Activated CD4-positive, alpha-beta T cell treated with anti-CD3 and anti-CD28 coated beads, Interleukin-2, amount 50 U/mL, for 48 hours (primary cell): ENCODE measurements around the gene OBSCN.

Experiments used
- DNase-seq, 2 experiments: peaks; one replicate each; pipeline ENCODE4 v3.0.0-alpha.2; 2020

Gene OBSCN

DNA sequence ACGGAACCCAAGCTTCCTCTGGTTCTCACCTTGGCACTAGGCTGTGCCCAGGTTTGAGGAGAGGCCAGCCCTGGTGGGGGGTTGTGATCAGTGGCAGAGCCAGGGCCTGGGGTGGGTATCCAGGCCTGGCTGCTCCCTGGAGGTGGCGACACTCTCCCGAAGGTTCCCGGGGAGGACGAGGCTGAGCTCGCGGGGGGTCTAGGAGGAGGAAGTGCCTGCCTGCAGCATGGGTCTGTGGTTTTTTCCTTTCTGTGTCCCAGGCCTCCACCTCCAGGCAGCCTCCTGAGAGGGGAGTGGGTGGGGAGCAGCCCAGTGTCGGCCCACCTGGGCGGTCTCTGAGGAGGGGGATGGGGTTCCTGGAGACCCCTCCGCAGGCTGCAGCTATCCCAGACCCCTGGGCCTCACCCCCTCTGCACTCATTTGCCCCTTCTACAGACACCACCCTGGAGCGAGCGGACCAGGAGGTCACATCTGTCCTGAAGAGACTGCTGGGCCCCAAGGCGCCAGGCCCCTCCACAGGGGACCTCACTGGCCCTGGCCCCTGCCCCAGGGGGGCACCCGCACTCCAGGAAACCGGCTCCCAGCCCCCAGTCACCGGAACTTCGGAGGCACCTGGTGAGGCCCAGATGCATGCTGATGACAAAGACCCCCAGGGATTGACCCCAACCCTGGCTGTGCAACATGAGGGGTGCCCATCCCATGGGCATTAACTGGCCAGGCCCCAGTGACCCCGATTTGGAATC lies 154.5 kb downstream of the OBSCN start:
- no peak for DNase-seq

DNA sequence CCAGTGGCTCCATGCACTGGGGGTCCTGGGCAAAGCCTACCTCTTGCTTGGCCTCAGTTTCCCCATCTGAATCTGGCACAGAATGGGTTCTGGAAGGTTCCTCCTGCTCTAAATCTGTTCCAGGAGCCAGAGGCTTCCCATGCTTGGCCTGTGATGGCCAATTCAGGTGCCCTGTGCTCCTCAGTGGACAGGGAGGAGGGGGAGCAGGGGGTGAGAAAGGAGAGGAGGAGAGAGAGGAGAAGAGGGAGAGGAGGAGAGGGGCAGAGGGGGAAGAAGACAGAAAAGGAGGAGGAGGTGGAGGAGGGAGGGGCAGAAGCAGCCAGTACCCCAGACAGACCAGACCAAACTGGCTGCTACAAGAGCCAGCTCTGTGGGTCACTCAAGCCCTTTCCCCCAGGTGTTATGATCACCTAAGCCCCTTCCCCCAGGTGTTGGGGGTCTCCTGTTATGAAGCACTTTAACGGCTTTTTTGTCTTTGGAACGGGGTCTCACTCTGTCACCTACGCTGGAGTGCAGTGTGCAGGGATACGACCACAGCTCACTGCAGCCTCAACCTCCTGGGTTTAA lies 155.1 kb downstream of the OBSCN start:
- no peak for DNase-seq

DNA sequence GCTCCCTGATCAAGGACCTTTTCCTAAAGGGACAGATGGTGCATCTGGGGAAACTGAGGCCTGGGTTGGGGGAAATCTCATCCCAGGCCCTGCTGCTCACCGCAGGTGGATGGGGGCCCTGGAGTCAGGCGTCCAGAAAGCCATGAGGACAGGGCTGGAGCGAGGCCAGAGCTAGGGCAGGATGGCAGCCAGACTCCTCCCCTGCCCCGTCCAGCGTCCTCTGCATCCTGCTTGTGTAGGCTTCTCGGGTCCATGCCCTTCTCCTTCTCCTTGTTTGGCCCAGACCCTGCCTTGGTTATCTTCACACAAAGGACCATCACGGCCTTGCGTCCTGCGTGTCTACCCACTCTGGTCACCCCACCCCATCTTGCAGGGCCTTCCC lies 155.8 kb downstream of the OBSCN start:
- DNase-seq = no peak

DNA sequence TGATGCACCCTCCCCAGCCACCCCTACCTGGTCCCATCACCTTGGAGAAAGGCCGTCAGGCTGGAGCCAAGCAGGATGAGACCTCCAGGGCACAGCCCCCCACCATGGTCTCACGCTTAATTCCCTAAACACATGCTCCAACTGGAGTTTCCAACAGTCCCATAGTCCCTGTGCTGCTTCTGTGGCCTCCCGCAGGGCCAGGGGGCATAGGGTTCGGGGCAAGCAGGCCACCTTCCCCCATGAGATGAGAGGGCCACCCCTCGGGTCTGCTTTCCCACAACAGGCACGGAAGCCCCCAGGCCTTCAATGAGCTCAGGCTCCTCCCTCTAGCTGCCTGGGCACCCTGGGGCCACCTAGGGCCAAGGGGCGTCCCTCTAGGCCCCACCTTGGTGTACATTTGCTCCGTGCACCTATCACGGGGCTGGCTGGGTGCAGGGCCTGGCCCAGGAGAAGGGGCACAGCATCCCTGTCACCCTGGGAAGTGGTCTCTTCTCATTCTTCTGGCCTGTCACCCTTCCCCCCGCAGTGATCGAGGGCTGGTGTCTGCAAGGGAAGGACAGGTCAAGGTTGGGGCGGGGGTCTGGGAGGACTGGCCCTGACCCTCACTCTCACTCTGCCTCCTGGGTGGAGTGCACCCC lies 156.3 kb downstream of the OBSCN start:
- no peak for DNase-seq

DNA sequence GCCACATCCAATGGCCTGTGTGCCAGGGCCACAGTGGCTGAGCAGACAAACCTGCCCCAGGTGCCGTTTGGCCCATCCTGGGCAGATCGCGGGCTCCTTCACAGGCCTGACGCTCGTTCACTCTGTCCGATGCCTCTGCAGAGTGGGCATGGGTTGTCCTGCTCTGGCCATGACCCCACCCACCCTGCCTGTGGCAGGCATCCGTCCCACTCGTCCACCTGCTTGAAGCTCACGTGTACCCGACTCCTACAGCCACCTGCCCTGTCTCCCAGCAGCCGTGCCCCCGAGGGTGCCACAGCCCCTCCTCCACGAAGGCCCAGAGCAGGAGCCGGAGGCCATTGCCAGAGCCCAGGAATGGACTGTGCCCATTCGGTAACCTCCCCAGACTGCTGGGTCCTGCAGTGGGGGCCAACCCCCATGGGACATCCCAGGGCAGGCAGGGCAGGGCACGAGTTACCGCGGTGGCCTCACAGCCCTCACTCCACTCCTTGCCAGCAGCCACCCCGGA lies 156.9 kb downstream of the OBSCN start:
- no peak for DNase-seq

DNA sequence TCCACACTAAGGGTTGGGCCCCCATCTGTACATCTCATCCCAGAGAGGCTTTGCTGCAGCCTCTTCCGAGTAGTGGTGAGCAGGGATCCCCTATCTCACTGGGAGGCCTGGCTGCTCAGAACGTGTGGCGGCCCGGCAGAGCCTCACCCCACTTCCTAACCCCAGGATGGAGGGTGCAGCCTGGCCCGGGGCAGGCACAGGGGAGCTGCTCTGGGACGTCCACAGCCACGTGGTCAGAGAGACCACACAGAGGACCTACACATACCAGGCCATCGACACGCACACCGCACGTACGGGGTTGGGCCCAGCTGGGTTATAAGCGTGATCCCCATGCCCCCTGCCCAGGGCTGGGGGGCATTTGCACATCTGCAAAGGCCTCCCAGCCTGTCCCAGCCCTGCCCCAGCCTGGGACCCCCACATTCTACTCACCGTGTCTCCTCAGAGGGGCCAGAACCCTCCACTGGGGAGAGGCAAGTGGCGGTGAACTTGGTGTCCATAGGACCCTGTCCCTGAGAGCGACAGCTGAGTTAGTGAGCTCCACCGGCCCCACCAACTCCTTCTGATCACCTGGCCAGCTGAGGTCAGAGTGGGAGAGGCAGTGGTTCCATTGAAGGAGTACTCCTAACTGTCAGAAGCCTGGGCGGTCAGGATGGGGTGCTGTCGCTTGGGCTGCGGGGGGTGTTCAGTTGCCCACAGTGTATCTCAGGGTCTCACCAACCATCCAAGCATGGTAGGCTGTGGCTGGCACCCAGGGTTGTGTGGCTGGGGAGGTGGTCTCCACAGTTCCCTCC lies 157.6 kb downstream of the OBSCN start:
- DNase-seq = no peak

DNA sequence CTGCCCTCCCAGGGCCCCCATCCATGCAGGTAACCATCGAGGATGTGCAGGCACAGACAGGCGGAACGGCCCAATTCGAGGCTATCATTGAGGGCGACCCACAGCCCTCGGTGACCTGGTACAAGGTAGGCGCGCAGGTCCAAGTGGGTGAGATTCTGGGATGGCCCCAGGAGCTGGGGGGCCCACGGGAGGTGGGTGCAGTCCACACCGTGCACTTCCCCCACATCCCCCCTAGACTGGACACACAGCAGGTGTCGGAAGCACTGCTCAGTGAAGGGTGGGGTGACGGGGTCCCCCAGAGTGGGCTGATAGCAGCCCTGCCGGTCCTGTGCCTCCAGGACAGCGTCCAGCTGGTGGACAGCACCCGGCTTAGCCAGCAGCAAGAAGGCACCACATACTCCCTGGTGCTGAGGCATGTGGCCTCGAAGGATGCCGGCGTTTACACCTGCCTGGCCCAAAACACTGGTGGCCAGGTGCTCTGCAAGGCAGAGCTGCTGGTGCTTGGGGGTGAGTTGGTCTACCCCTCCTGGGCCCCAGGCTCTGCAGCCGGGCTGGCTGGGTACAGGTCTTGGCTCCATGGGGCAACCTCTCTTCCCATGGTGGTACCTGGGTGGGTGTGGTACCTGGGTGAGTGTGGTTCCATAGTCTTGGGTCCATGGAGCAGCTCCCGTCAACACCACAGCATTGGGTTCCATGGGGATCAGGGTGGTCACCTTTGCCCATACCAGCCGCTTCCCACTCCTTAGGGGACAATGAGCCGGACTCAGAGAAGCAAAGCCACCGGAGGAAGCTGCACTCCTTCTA lies 158.4 kb downstream of the OBSCN start:
- no peak for DNase-seq

DNA sequence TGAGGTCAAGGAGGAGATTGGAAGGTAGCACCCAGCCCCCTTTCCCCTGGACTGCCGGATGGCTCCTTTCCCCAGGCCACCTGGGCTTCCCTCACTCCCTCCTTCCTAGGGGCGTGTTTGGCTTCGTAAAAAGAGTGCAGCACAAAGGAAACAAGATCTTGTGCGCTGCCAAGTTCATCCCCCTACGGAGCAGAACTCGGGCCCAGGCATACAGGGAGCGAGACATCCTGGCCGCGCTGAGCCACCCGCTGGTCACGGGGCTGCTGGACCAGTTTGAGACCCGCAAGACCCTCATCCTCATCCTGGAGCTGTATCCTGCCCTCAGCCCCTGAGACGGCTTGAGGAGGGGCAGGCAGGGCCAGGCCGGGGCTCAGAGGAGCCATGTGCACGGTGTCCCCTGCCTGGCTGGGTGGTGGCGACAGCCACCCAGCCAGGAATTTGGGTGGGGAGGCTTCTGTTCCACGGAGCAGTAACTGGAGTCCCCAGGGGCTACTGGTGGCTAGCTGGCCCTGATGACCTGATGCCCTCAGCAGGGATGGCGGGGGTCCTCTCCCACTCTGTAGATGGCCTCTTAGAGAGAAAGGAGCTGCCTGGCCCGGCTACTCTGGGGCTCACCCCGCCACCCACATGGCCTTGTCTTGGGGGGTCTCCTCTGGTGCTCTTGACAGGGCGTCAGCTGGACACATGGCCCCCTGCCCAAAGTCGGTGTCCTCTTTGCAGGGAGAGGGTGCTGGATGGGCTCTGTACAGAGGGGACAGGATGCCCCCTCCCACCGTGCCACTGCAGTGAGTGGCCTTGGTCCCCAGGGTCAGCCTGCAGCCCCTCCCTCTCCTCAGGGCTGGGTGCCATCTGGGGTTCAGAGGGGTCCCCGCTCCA lies 159.3 kb downstream of the OBSCN start:
- no peak for DNase-seq

DNA sequence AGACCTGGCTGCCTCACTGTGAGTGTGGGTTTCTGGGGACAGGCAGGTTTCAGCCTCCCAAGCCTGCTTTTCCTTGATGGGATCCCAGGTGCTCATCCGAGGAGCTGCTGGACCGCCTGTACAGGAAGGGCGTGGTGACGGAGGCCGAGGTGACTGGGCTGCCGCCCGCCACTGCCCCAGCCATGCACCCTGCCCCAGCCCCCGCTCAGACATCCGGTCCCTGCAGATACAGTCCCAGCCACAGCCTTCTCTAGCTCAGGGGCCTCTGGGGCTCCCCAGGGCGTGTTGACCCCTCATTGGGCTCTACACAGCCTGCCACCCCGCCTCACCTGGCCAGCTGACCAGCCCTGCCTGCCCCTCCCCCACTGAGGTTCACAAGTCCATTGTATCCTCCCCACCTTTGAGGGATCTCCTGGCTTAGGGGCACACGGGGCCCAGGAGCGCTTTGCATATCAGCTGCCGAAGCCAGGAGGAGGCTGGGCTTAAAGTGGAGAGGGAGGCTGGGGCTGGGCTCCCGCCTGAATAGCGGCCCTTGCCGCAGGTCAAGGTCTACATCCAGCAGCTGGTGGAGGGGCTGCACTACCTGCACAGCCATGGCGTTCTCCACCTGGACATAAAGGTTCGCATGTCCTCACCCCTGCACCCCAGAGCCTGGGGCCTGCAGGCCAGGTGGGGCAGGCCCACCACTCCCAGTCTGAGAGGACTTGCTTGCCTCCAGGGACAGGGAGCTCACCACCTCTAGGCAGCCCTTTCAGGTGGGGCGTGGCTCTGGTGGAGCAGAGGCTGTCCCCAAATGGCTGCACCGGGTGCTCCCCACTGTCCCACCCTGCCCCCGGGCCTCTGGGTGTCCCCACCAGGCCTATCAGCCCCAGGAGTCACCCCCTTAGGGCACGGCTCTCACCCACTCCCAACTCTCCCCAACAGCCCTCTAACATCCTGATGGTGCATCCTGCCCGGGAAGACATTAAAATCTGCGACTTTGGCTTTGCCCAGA lies 160.3 kb downstream of the OBSCN start:
- DNase-seq = no peak

DNA sequence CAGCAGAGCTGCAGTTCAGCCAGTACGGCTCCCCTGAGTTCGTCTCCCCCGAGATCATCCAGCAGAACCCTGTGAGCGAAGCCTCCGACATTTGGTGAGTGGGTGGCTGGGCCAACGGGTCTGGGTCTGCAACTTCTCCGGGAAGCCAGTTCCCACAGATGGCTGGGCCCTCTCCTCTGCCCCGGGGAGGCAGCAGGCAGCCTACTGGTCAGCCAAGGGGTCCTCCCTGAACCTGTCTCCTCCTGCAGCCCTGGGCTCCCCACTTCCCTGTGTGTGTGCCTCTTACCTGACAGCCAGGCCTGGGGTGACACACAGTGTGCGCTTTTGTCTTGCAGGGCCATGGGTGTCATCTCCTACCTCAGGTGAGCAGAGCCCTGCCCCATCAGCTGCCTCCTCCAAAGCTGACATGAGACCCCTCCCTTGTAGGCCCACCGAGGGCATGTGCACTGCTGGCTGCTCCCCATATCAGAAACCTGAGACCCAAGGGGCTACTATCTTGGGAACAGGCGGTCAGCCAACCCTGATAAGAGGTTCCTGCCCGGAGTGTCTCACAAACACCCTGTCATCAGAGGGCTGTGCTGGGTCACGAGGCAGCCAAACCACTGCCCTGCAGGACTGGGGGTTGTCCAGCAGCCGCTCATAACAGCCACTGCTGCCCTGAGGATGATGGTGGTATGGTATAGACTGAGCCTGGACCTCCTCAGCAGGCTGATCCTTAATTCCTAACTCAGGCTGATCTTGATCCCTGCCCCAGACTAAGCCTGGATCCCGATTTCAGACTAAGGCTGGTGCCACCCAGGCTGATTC lies 161.2 kb downstream of the OBSCN start:
- DNase-seq = no peak

DNA sequence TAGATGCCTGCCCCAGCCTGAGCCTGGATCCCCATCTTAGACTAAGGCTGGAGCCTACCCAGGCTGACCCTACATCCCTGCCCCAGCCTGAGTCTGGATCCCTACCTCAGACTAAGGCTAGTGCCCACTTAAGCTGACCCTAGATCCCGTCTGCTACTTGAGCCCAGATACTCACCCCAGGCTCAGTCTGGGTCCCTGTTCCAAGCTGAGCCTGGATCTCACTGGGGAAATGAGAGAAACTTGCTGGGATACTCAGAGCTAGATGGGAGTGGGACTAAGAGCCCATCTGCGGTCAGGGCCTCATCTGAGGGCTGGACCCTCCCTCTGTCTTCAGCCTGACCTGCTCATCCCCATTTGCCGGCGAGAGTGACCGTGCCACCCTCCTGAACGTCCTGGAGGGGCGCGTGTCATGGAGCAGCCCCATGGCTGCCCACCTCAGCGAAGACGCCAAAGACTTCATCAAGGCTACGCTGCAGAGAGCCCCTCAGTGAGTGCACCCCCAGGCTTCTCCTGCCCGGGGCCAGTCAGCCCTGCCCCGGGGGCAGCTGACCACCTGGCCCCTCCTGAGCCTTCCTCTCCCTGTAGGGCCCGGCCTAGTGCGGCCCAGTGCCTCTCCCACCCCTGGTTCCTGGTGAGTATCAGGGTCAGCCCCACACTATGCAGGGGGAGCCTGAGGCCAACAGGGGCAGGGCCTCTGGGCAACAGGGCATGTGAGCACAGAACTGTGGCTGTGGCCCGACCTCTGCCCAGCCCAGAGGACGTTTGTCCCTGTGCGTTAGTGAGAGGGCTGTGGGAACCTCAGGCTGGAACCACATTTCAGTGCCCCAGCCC lies 162.0 kb downstream of the OBSCN start:
- DNase-seq = no peak

DNA sequence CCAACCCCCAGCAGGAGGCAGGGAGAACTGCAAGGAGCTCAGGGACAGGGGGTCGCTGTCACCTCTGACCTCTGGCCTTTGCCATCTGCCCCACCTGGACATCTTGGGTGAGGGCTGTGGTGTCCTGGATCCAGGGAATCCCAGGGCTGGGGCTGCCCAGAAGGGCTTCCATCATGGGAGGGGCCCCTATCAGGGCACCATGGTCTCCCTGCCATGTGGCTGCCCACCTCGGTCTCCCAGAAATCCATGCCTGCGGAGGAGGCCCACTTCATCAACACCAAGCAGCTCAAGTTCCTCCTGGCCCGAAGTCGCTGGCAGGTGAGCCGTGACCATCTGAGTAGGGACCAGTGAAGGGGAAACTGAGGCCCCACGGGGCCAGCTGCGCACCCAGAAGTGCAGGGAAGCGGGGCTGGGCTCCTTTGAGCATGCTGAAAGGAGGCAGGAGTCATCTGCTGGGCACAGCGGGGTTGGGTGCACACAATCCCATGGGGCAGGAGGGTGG lies 162.6 kb downstream of the OBSCN start:
- DNase-seq = no peak

DNA sequence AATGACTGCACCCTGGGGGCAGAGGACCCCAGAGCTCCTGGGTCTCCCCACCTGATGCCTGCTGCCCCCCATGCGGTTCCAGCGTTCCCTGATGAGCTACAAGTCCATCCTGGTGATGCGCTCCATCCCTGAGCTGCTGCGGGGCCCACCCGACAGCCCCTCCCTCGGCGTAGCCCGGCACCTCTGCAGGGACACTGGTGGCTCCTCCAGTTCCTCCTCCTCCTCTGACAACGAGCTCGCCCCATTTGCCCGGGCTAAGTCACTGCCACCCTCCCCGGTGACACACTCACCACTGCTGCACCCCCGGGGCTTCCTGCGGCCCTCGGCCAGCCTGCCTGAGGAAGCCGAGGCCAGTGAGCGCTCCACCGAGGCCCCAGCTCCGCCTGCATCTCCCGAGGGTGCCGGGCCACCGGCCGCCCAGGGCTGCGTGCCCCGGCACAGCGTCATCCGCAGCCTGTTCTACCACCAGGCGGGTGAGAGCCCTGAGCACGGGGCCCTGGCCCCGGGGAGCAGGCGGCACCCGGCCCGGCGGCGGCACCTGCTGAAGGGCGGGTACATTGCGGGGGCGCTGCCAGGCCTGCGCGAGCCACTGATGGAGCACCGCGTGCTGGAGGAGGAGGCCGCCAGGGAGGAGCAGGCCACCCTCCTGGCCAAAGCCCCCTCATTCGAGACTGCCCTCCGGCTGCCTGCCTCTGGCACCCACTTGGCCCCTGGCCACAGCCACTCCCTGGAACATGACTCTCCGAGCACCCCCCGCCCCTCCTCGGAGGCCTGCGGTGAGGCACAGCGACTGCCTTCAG lies 163.3 kb downstream of the OBSCN start:
- DNase-seq = no peak

DNA sequence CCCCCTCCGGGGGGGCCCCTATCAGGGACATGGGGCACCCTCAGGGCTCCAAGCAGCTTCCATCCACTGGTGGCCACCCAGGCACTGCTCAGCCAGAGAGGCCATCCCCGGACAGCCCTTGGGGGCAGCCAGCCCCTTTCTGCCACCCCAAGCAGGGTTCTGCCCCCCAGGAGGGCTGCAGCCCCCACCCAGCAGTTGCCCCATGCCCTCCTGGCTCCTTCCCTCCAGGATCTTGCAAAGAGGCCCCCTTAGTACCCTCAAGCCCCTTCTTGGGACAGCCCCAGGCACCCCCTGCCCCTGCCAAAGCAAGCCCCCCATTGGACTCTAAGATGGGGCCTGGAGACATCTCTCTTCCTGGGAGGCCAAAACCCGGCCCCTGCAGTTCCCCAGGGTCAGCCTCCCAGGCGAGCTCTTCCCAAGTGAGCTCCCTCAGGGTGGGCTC lies 163.9 kb downstream of the OBSCN start:
- DNase-seq = no peak

DNA sequence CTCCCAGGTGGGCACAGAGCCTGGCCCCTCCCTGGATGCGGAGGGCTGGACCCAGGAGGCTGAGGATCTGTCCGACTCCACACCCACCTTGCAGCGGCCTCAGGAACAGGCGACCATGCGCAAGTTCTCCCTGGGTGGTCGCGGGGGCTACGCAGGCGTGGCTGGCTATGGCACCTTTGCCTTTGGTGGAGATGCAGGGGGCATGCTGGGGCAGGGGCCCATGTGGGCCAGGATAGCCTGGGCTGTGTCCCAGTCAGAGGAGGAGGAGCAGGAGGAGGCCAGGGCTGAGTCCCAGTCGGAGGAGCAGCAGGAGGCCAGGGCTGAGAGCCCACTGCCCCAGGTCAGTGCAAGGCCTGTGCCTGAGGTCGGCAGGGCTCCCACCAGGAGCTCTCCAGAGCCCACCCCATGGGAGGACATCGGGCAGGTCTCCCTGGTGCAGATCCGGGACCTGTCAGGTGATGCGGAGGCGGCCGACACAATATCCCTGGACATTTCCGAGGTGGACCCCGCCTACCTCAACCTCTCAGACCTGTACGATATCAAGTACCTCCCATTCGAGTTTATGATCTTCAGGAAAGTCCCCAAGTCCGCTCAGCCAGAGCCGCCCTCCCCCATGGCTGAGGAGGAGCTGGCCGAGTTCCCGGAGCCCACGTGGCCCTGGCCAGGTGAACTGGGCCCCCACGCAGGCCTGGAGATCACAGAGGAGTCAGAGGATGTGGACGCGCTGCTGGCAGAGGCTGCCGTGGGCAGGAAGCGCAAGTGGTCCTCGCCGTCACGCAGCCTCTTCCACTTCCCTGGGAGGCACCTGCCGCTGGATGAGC lies 164.5 kb downstream of the OBSCN start:
- DNase-seq = no peak

DNA sequence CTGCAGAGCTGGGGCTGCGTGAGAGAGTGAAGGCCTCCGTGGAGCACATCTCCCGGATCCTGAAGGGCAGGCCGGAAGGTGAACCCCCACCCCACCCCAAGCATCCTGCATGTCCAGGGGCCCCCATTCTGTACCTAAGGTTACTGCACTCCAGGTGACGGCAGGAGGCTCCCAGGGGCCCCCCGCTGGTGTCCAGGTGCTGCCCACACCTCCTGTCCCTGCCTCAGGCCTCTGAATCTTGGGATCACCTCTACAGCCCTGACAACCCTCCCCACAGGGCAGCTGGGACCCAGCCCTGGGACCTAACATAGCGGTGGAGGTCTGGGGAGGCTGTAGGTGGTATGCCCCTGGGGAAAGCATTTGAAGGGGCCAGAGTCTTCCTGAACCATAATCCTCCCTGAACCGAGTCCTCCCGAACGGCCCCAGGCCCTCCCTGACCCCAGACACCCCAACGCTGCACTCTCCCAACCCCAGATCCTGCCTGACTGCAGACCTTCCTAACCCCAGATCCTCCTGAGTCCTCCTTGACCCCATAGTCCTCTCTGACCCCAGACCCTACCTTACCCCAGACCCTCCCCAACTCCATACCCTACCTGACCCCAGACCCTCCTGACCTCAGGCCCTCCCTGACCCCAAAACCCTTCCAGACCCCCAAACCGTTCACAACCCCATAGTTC lies 165.3 kb downstream of the OBSCN start:
- DNase-seq = no peak
